Measurements from ENCODE around the gene TLX1.
A peak's percentile ranks its signal among the peaks of the same experiment; 100 is the strongest.
"Not testable (repeated sequence)": the region's sequence is repeated elsewhere in the genome, so short reads cannot be mapped to it uniquely, and the experiment has no call there.

The TLX1 gene

GRCh38 chr10:101145750-101146391 lies 14.8 kb downstream of the TLX1 start:
- H3K27me3 ChIP-seq (ENCODE audit: control insufficient read depth, insufficient read depth, low read length), result peaks cover 100% of the 10 kb centered on the region
- H3K4me3 ChIP-seq (ENCODE audit: low read length), result no peak overlapping the region
- H3K4me1 ChIP-seq (ENCODE audit: control insufficient read depth, low read depth, low read length), result no peaks in the 10 kb centered on the region
- H3K9ac ChIP-seq (ENCODE audit: low read length), result no peak overlapping the region
- H3K9me3 ChIP-seq (ENCODE audit: control insufficient read depth, low read depth, low read length), result no peaks in the 10 kb centered on the region
- H3K27ac ChIP-seq (ENCODE audit: low read length), result no peak overlapping the region
- H3K36me3 ChIP-seq (ENCODE audit: control insufficient read depth, low read depth, low read length), result no peaks in the 10 kb centered on the region

GRCh38 chr10:101146392-101147251 lies 15.5 kb downstream of the TLX1 start:
- no peaks in the 10 kb centered on the region for H3K9me3 ChIP-seq (ENCODE audit: control insufficient read depth, low read depth, low read length)
- no peaks in the 10 kb centered on the region for H3K4me1 ChIP-seq (ENCODE audit: control insufficient read depth, low read depth, low read length)
- no peak overlapping the region for H3K27ac ChIP-seq (ENCODE audit: low read length)
- no peaks in the 10 kb centered on the region for H3K36me3 ChIP-seq (ENCODE audit: control insufficient read depth, low read depth, low read length)
- peaks cover 100% of the 10 kb centered on the region for H3K27me3 ChIP-seq (ENCODE audit: control insufficient read depth, insufficient read depth, low read length)
- H3K9ac ChIP-seq (ENCODE audit: low read length), result no peak overlapping the region
- peak overlapping the region; percentile 29 for H3K4me3 ChIP-seq (ENCODE audit: low read length)

GRCh38 chr10:101151395-101151794 lies 20.3 kb downstream of the TLX1 start:
- no peaks in the 10 kb centered on the region for H3K4me1 ChIP-seq (ENCODE audit: control insufficient read depth, low read depth, low read length)
- no peak overlapping the region for H3K9ac ChIP-seq (ENCODE audit: low read length)
- H3K4me3 ChIP-seq (ENCODE audit: low read length), result no peak overlapping the region
- H3K36me3 ChIP-seq (ENCODE audit: control insufficient read depth, low read depth, low read length), result no peaks in the 10 kb centered on the region
- no peaks in the 10 kb centered on the region for H3K9me3 ChIP-seq (ENCODE audit: control insufficient read depth, low read depth, low read length)
- no peak overlapping the region for H3K27ac ChIP-seq (ENCODE audit: low read length)
- H3K27me3 ChIP-seq (ENCODE audit: control insufficient read depth, insufficient read depth, low read length), result peaks cover 92% of the 10 kb centered on the region

GRCh38 chr10:101152316-101152715 lies 21.2 kb downstream of the TLX1 start:
- Histone ChIP-seq H3K9me3 (ENCODE audit: control insufficient read depth, low read depth, low read length) (no peaks in the 10 kb centered on the region), H3K4me1 (ENCODE audit: control insufficient read depth, low read depth, low read length) (no peaks in the 10 kb centered on the region), H3K9ac (ENCODE audit: low read length) (no peak overlapping the region), H3K27me3 (ENCODE audit: control insufficient read depth, insufficient read depth, low read length) (peaks cover 90% of the 10 kb centered on the region), H3K4me3 (ENCODE audit: low read length) (no peak overlapping the region), H3K27ac (ENCODE audit: low read length) (no peak overlapping the region), H3K36me3 (ENCODE audit: control insufficient read depth, low read depth, low read length) (no peaks in the 10 kb centered on the region)

- H3K9me3 ChIP-seq (ENCODE audit: control insufficient read depth, low read depth, low read length); H3K4me1 ChIP-seq (ENCODE audit: control insufficient read depth, low read depth, low read length); H3K36me3 ChIP-seq (ENCODE audit: control insufficient read depth, low read depth, low read length); H3K9ac ChIP-seq (ENCODE audit: low read length); H3K27ac ChIP-seq (ENCODE audit: low read length); H3K4me3 ChIP-seq (ENCODE audit: low read length): not testable (repeated sequence)
- peaks cover 79% of the 10 kb centered on the region for H3K27me3 ChIP-seq (ENCODE audit: control insufficient read depth, insufficient read depth, low read length)
These were observed 23.4 kb downstream of the TLX1 start for GRCh38 chr10:101154506-101154905.

- Histone ChIP-seq H3K9me3 (ENCODE audit: control insufficient read depth, low read depth, low read length) (no peaks in the 10 kb centered on the region), H3K36me3 (ENCODE audit: control insufficient read depth, low read depth, low read length) (no peaks in the 10 kb centered on the region), H3K27ac (ENCODE audit: low read length) (no peak overlapping the region), H3K27me3 (ENCODE audit: control insufficient read depth, insufficient read depth, low read length) (peaks cover 74% of the 10 kb centered on the region), H3K4me3 (ENCODE audit: low read length) (no peak overlapping the region), H3K4me1 (ENCODE audit: control insufficient read depth, low read depth, low read length) (no peaks in the 10 kb centered on the region), H3K9ac (ENCODE audit: low read length) (no peak overlapping the region)
These were observed 24.8 kb downstream of the TLX1 start for GRCh38 chr10:101155896-101156295.

GRCh38 chr10:101157756-101158458 lies 26.8 kb downstream of the TLX1 start:
- no peak overlapping the region for H3K4me3 ChIP-seq (ENCODE audit: low read length)
- H3K36me3 ChIP-seq (ENCODE audit: control insufficient read depth, low read depth, low read length), result no peaks in the 10 kb centered on the region
- no peak overlapping the region for H3K9ac ChIP-seq (ENCODE audit: low read length)
- H3K9me3 ChIP-seq (ENCODE audit: control insufficient read depth, low read depth, low read length), result no peaks in the 10 kb centered on the region
- peaks cover 74% of the 10 kb centered on the region for H3K27me3 ChIP-seq (ENCODE audit: control insufficient read depth, insufficient read depth, low read length)
- no peak overlapping the region for H3K27ac ChIP-seq (ENCODE audit: low read length)
- no peaks in the 10 kb centered on the region for H3K4me1 ChIP-seq (ENCODE audit: control insufficient read depth, low read depth, low read length)

GRCh38 chr10:101158459-101159058 lies 27.5 kb downstream of the TLX1 start:
- no peaks in the 10 kb centered on the region for H3K36me3 ChIP-seq (ENCODE audit: control insufficient read depth, low read depth, low read length)
- H3K9ac ChIP-seq (ENCODE audit: low read length), result no peak overlapping the region
- H3K9me3 ChIP-seq (ENCODE audit: control insufficient read depth, low read depth, low read length), result no peaks in the 10 kb centered on the region
- peaks cover 74% of the 10 kb centered on the region for H3K27me3 ChIP-seq (ENCODE audit: control insufficient read depth, insufficient read depth, low read length)
- no peak overlapping the region for H3K4me3 ChIP-seq (ENCODE audit: low read length)
- H3K27ac ChIP-seq (ENCODE audit: low read length), result no peak overlapping the region
- H3K4me1 ChIP-seq (ENCODE audit: control insufficient read depth, low read depth, low read length), result no peaks in the 10 kb centered on the region

GRCh38 chr10:101161494-101162299 lies 30.6 kb downstream of the TLX1 start:
- Histone ChIP-seq H3K4me3 (ENCODE audit: low read length) (peak overlapping the region; percentile 19), H3K9ac (ENCODE audit: low read length) (no peak overlapping the region), H3K9me3 (ENCODE audit: control insufficient read depth, low read depth, low read length) (no peaks in the 10 kb centered on the region), H3K36me3 (ENCODE audit: control insufficient read depth, low read depth, low read length) (no peaks in the 10 kb centered on the region), H3K4me1 (ENCODE audit: control insufficient read depth, low read depth, low read length) (no peaks in the 10 kb centered on the region), H3K27me3 (ENCODE audit: control insufficient read depth, insufficient read depth, low read length) (peaks cover 63% of the 10 kb centered on the region), H3K27ac (ENCODE audit: low read length) (no peak overlapping the region)

GRCh38 chr10:101162677-101163076 lies 31.6 kb downstream of the TLX1 start:
- Histone ChIP-seq H3K4me1 (ENCODE audit: control insufficient read depth, low read depth, low read length) (no peaks in the 10 kb centered on the region), H3K27me3 (ENCODE audit: control insufficient read depth, insufficient read depth, low read length) (peaks cover 61% of the 10 kb centered on the region), H3K9me3 (ENCODE audit: control insufficient read depth, low read depth, low read length) (no peaks in the 10 kb centered on the region), H3K27ac (ENCODE audit: low read length) (no peak overlapping the region), H3K36me3 (ENCODE audit: control insufficient read depth, low read depth, low read length) (no peaks in the 10 kb centered on the region), H3K9ac (ENCODE audit: low read length) (no peak overlapping the region), H3K4me3 (ENCODE audit: low read length) (no peak overlapping the region)

- peaks cover 67% of the 10 kb centered on the region for H3K27me3 ChIP-seq (ENCODE audit: control insufficient read depth, insufficient read depth, low read length)
- no peak overlapping the region for H3K4me3 ChIP-seq (ENCODE audit: low read length)
- no peaks in the 10 kb centered on the region for H3K9me3 ChIP-seq (ENCODE audit: control insufficient read depth, low read depth, low read length)
- H3K27ac ChIP-seq (ENCODE audit: low read length), result no peak overlapping the region
- H3K9ac ChIP-seq (ENCODE audit: low read length), result no peak overlapping the region
- H3K36me3 ChIP-seq (ENCODE audit: control insufficient read depth, low read depth, low read length), result no peaks in the 10 kb centered on the region
- no peaks in the 10 kb centered on the region for H3K4me1 ChIP-seq (ENCODE audit: control insufficient read depth, low read depth, low read length)
These were observed 32.9 kb downstream of the TLX1 start for GRCh38 chr10:101164020-101164419.
